Astrocyte (in vitro differentiated cells and primary cell): Measurements from ENCODE around the gene ABCC8. TPM values are rescaled to one million over a fixed set of nuclear protein-coding genes. Genes with fewer than 3 reads are reported as not detected.

Experiments used
- DNase-seq: peaks from one replicate; pipeline ENCODE4 v3.0.0-alpha.2; 2010; ENCODE audit warnings: low read depth
- FAIRE-seq: peaks from 2 replicates; lab custom pipeline; 2011; peaks lifted over from hg19 to GRCh38; lab: Jason Lieb, UNC
- H2AFZ ChIP-seq: 2 replicates; pipeline ENCODE4 v1.6.0; 2012; ENCODE audit warnings: low read depth, low read length, inconsistent platforms
- H3K27ac ChIP-seq: 2 replicates; pipeline ENCODE4 v1.5.1; 2011; ENCODE audit warnings: low read depth, low read length, inconsistent platforms
- H3K27me3 ChIP-seq: 2 replicates; pipeline ENCODE4 v1.6.0; 2011; ENCODE audit warnings: low read length, inconsistent platforms; ENCODE audit not compliant: insufficient read depth
- H3K36me3 ChIP-seq: 2 replicates; pipeline ENCODE4 v1.5.1; 2011; ENCODE audit warnings: low read length, inconsistent platforms; ENCODE audit not compliant: insufficient read depth
- H3K4me1 ChIP-seq: 2 replicates; pipeline ENCODE4 v1.5.1; 2011; ENCODE audit warnings: low read length, inconsistent platforms; ENCODE audit not compliant: insufficient read depth
- H3K4me2 ChIP-seq: 2 replicates; pipeline ENCODE4 v1.6.0; 2012; ENCODE audit warnings: low read length, inconsistent platforms
- H3K4me3 ChIP-seq: 2 replicates; pipeline ENCODE4 v1.5.1; 2011; ENCODE audit warnings: low read depth, mild to moderate bottlenecking, low read length, inconsistent platforms; ENCODE audit not compliant: insufficient read depth
- H3K79me2 ChIP-seq: 2 replicates; pipeline ENCODE4 v1.6.0; 2012; ENCODE audit warnings: mild to moderate bottlenecking, low read length, inconsistent platforms; ENCODE audit not compliant: insufficient read depth
- H3K9ac ChIP-seq: 2 replicates; pipeline ENCODE4 v1.6.0; 2012; ENCODE audit warnings: mild to moderate bottlenecking, low read length, inconsistent platforms
- H3K9me3 ChIP-seq: 2 replicates; pipeline ENCODE4 v1.5.1; 2012; ENCODE audit warnings: low read depth, mild to moderate bottlenecking, low read length, inconsistent platforms; ENCODE audit not compliant: insufficient read depth
- H4K20me1 ChIP-seq: 2 replicates; pipeline ENCODE4 v1.6.0; 2012; ENCODE audit warnings: low read length, inconsistent platforms; ENCODE audit not compliant: insufficient read depth
- H3K27ac Mint-ChIP-seq: one replicate; pipeline ENCODE4 v1.8.0; 2021; ENCODE audit warnings: mild to moderate bottlenecking, mixed read lengths; ENCODE audit not compliant: unreplicated experiment
- H3K27me3 Mint-ChIP-seq: one replicate; pipeline ENCODE4 v1.8.0; 2021; ENCODE audit warnings: low read depth, mixed read lengths; ENCODE audit not compliant: unreplicated experiment
- H3K36me3 Mint-ChIP-seq: one replicate; pipeline ENCODE4 v1.8.0; 2021; ENCODE audit warnings: low read depth, mixed read lengths; ENCODE audit not compliant: unreplicated experiment
- H3K4me1 Mint-ChIP-seq: one replicate; pipeline ENCODE4 v1.8.0; 2021; ENCODE audit warnings: low read depth, mixed read lengths; ENCODE audit not compliant: unreplicated experiment
- H3K4me3 Mint-ChIP-seq: one replicate; pipeline ENCODE4 v1.8.0; 2021; ENCODE audit warnings: mild to moderate bottlenecking, moderate library complexity, mixed read lengths; ENCODE audit not compliant: unreplicated experiment
- H3K9me3 Mint-ChIP-seq: one replicate; pipeline ENCODE4 v1.8.0; 2021; ENCODE audit warnings: mild to moderate bottlenecking, mixed read lengths; ENCODE audit not compliant: unreplicated experiment
- CTCF ChIP-seq: IDR thresholded peaks from 2 replicates; pipeline ENCODE4 v1.5.1; 2011; ENCODE audit warnings: low read depth, mild to moderate bottlenecking, inconsistent platforms, low read length, moderate library complexity; ENCODE audit not compliant: insufficient read depth
- EZH2 ChIP-seq: IDR thresholded peaks from 2 replicates; pipeline ENCODE4 v1.6.1; 2012; ENCODE audit warnings: mild to moderate bottlenecking, low read length, inconsistent platforms; ENCODE audit not compliant: insufficient read depth
- total RNA-seq: library from RNA; stranded (reverse); gene quantifications from 2 replicates; pipeline ENCODE4 v1.2.1, GENCODE V29; 2021

The ABCC8 gene
- total RNA-seq, 1 donor from 2014 or later, result not detected

GRCh38 chr11:17469998-17470397, 6.6 kb downstream of the ABCC8 start:
- Histone ChIP-seq H2AFZ (no peak overlapping the region), H3K9me3 (no peaks in the 10 kb centered on the region), H3K4me2 (no peak overlapping the region), H3K79me2 (no peaks in the 10 kb centered on the region), H3K27ac (no peak overlapping the region), H3K9ac (no peak overlapping the region), H3K27me3 (peaks cover 16% of the 10 kb centered on the region), H3K36me3 (no peaks in the 10 kb centered on the region), H4K20me1 (no peaks in the 10 kb centered on the region), H3K4me3 (no peak overlapping the region), H3K4me1 (no peaks in the 10 kb centered on the region)
- no peaks in the 10 kb centered on the region for H3K9me3 Mint-ChIP-seq
- DNase-seq (no peak), FAIRE-seq (no peak)
- TF ChIP-seq CTCF, result no peak
- no peak for TF ChIP-seq EZH2
- no peak overlapping the region for H3K27ac Mint-ChIP-seq
- no peaks in the 10 kb centered on the region for H3K4me1 Mint-ChIP-seq
- H3K36me3 Mint-ChIP-seq, result no peaks in the 10 kb centered on the region
- no peak overlapping the region for H3K4me3 Mint-ChIP-seq
- peaks cover 66% of the 10 kb centered on the region for H3K27me3 Mint-ChIP-seq

GRCh38 chr11:17468122-17468521, 8.5 kb downstream of the ABCC8 start:
- no peaks in the 10 kb centered on the region for H4K20me1 ChIP-seq
- TF ChIP-seq EZH2, result no peak
- TF ChIP-seq CTCF, result no peak
- no peak for DNase-seq
- H3K4me1 Mint-ChIP-seq, result no peaks in the 10 kb centered on the region
- no peak overlapping the region for H3K4me2 ChIP-seq
- H3K27me3 Mint-ChIP-seq, result peaks cover 57% of the 10 kb centered on the region
- no peak overlapping the region for H3K9ac ChIP-seq
- H3K4me1 ChIP-seq, result no peaks in the 10 kb centered on the region
- H3K27ac ChIP-seq, result no peak overlapping the region
- H3K9me3 ChIP-seq, result no peaks in the 10 kb centered on the region
- no peak overlapping the region for H3K4me3 ChIP-seq
- no peak overlapping the region for H2AFZ ChIP-seq
- H3K36me3 Mint-ChIP-seq, result no peaks in the 10 kb centered on the region
- no peaks in the 10 kb centered on the region for H3K36me3 ChIP-seq
- H3K4me3 Mint-ChIP-seq, result no peak overlapping the region
- H3K79me2 ChIP-seq, result no peaks in the 10 kb centered on the region
- H3K9me3 Mint-ChIP-seq, result no peaks in the 10 kb centered on the region
- no peak for FAIRE-seq
- H3K27me3 ChIP-seq, result peaks cover 3% of the 10 kb centered on the region
- H3K27ac Mint-ChIP-seq, result no peak overlapping the region

- H2AFZ ChIP-seq, result no peak overlapping the region
These were observed 13.0 kb downstream of the ABCC8 start for GRCh38 chr11:17463546-17464174.

More at GRCh38 chr11:17463546-17464174, 13.0 kb downstream of the ABCC8 start:
- Histone ChIP-seq H3K27me3 (no peaks in the 10 kb centered on the region), H3K79me2 (no peaks in the 10 kb centered on the region), H4K20me1 (no peaks in the 10 kb centered on the region), H3K4me1 (no peaks in the 10 kb centered on the region), H3K4me2 (no peak overlapping the region), H3K36me3 (no peaks in the 10 kb centered on the region), H3K9ac (no peak overlapping the region), H3K9me3 (no peaks in the 10 kb centered on the region), H3K4me3 (no peak overlapping the region), H3K27ac (no peak overlapping the region)
- H3K36me3 Mint-ChIP-seq, result no peaks in the 10 kb centered on the region
- H3K4me1 Mint-ChIP-seq, result no peaks in the 10 kb centered on the region
- TF ChIP-seq EZH2 (no peak), CTCF (no peak)
- FAIRE-seq, result no peak
- DNase-seq, result no peak
- no peak overlapping the region for H3K4me3 Mint-ChIP-seq
- no peak overlapping the region for H3K27ac Mint-ChIP-seq
- H3K9me3 Mint-ChIP-seq, result no peaks in the 10 kb centered on the region
- H3K27me3 Mint-ChIP-seq, result peaks cover 28% of the 10 kb centered on the region
